HG03066 (cell line): Measurements from ENCODE around the gene ABITRAM.

Experiments
- ATAC-seq: cut with Tn5 transposase; IDR thresholded peaks from one replicate; pipeline ENCODE4 v1.9.1; 2021; ENCODE audit warnings: low read depth; ENCODE audit not compliant: unreplicated experiment

ABITRAM gene

DNA sequence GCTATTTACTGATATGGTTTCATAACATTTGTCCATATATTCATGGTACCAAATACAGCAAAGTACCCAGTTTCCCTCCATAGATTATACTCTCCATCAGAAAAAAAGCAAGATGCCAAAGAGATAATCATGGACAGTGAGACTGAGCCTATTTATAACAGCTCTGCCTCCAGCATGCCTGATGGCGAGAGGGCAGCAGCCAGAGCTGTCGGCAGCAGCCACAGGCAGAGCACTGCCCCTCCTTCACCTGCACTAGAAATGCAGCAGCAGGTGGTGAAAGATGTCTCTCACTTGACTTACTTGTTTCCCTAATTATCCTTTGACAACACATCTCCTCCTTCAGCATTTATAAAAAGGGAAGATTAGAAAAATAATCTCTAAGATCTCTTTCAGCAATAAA is 46.7 kb downstream of the ABITRAM start:
- no peak for ATAC-seq

DNA sequence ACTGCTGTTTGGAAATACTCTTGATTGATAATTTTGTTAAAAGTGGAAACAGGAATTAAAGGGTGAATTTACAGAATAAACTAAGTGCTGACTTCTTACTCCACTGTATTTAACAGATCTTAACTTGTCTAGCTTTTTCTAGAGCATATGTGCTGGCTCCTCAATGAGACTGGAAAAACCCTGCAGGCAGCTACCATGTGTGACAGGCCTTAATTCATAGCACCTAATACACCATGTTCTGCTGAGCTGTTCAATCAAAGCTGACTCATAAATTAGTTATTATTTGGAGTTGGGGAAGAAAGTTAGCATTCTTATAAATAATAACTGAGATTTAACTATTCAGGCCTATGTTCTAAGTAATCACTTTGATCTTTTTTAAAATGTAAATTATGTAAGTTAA is 49.7 kb downstream of the ABITRAM start:
- no peak for ATAC-seq
